Activated CD8-positive, alpha-beta memory T cell treated with anti-CD3 and anti-CD28 coated beads, Interleukin-2, amount 50 U/mL, for 24 hours (primary cell): ENCODE measurements around the gene TFF2.

Experiments
- DNase-seq: peaks from one replicate; pipeline ENCODE4 v3.0.0-alpha.2; 2020; ENCODE audit errors: extremely low read depth

TFF2 gene

GRCh38 chr21:42305707-42306147, 45.1 kb downstream of the TFF2 start:
- DNase-seq: no peak

GRCh38 chr21:42304556-42305454, 46.0 kb downstream of the TFF2 start:
- DNase-seq: no peak

- no peak for DNase-seq
These were observed 47.4 kb downstream of the TFF2 start for GRCh38 chr21:42303443-42303842.

- no peak for DNase-seq
These were observed 48.0 kb downstream of the TFF2 start for GRCh38 chr21:42302794-42303193.

- DNase-seq: no peak
These were observed 48.6 kb downstream of the TFF2 start for GRCh38 chr21:42302076-42302650.

- no peak for DNase-seq
These were observed 49.3 kb downstream of the TFF2 start for GRCh38 chr21:42301371-42302075.

GRCh38 chr21:42300956-42301355, 49.8 kb downstream of the TFF2 start:
- DNase-seq: no peak

GRCh38 chr21:42300045-42300583, 50.7 kb downstream of the TFF2 start:
- DNase-seq: no peak

GRCh38 chr21:42299324-42300044, 51.3 kb downstream of the TFF2 start:
- no peak for DNase-seq

GRCh38 chr21:42298657-42299056, 52.1 kb downstream of the TFF2 start:
- no peak for DNase-seq

- no peak for DNase-seq
These were observed 52.6 kb downstream of the TFF2 start for GRCh38 chr21:42298237-42298636.

GRCh38 chr21:42297377-42297776, 53.4 kb downstream of the TFF2 start:
- no peak for DNase-seq

- DNase-seq: no peak
These were observed 54.3 kb downstream of the TFF2 start for GRCh38 chr21:42296501-42296900.
